Neural progenitor cell (in vitro differentiated cells): ENCODE data around the gene TLR9. TPM values are rescaled to one million over a fixed set of nuclear protein-coding genes. Genes with fewer than 3 reads are reported as not detected.

Experiments
- DNase-seq: peaks from one replicate; pipeline ENCODE4 v3.0.0-alpha.2; 2016; ENCODE audit warnings: low spot score
- H2AFZ ChIP-seq: fragments of 200-600 bp; sonication (generic); replicated peaks from 2 replicates; pipeline ENCODE4 v1.6.1; 2016; ENCODE audit warnings: antibody characterized with exemption
- H3F3A ChIP-seq: fragments of 200-600 bp; sonication (generic); 2 replicates; pipeline ENCODE4 v1.6.1; 2016; ENCODE audit warnings: antibody characterized with exemption, low read depth
- H3K27ac ChIP-seq: fragments of 200-600 bp; sonication (generic); 2 replicates; pipeline ENCODE4 v1.5.1; 2016; ENCODE audit warnings: mild to moderate bottlenecking
- H3K27me3 ChIP-seq: fragments of 200-600 bp; sonication (generic); 2 replicates; pipeline ENCODE4 v1.6.1; 2016; ENCODE audit warnings: mild to moderate bottlenecking, moderate library complexity
- H3K36me3 ChIP-seq: fragments of 200-600 bp; sonication (generic); 2 replicates; pipeline ENCODE4 v1.5.1; 2016
- H3K4me1 ChIP-seq: fragments of 200-600 bp; sonication (generic); 2 replicates; pipeline ENCODE4 v1.6.1; 2016; ENCODE audit warnings: mixed run types
- H3K4me2 ChIP-seq: fragments of 200-600 bp; sonication (generic); 2 replicates; pipeline ENCODE4 v1.6.1; 2016
- H3K4me3 ChIP-seq: fragments of 200-600 bp; sonication (generic); 2 replicates; pipeline ENCODE4 v1.5.1; 2016
- H3K79me2 ChIP-seq: fragments of 200-600 bp; sonication (generic); 2 replicates; pipeline ENCODE4 v1.6.1; 2016; ENCODE audit warnings: low read depth
- H3K9ac ChIP-seq: fragments of 200-600 bp; sonication (generic); 2 replicates; pipeline ENCODE4 v1.6.1; 2016
- H3K9me3 ChIP-seq: fragments of 200-600 bp; sonication (generic); 2 replicates; pipeline ENCODE4 v1.5.1; 2016; ENCODE audit warnings: low read depth
- H4K20me1 ChIP-seq: fragments of 200-600 bp; sonication (generic); 2 replicates; pipeline ENCODE4 v1.6.1; 2016; ENCODE audit warnings: low read depth
- H3K27ac Mint-ChIP-seq: 3 replicates; pipeline ENCODE4 v1.8.0; 2021; ENCODE audit warnings: mixed read lengths
- H3K27me3 Mint-ChIP-seq: 2 replicates; pipeline ENCODE4 v1.8.0; 2022; ENCODE audit warnings: low read depth, mild to moderate bottlenecking, inconsistent platforms, moderate library complexity, mixed read lengths; ENCODE audit not compliant: insufficient read depth
- H3K36me3 Mint-ChIP-seq: 3 replicates; pipeline ENCODE4 v1.8.0; 2021; ENCODE audit warnings: mixed read lengths
- H3K4me1 Mint-ChIP-seq: 3 replicates; pipeline ENCODE4 v1.8.0; 2021; ENCODE audit warnings: mixed read lengths
- H3K4me3 Mint-ChIP-seq: 3 replicates; pipeline ENCODE4 v1.8.0; 2021; ENCODE audit warnings: mild to moderate bottlenecking, moderate library complexity, mixed read lengths
- H3K9me3 Mint-ChIP-seq: 3 replicates; pipeline ENCODE4 v1.8.0; 2020; ENCODE audit warnings: mixed read lengths
- EZH2 ChIP-seq: fragments of 200-600 bp; sonication (generic); IDR thresholded peaks from 2 replicates; pipeline ENCODE4 v1.6.1; 2017; ENCODE audit warnings: antibody characterized with exemption, mild to moderate bottlenecking, moderate library complexity
- EZH2phosphoT487 ChIP-seq: fragments of 200-600 bp; sonication (generic); IDR thresholded peaks from 2 replicates; pipeline ENCODE4 v1.6.1; 2017; ENCODE audit warnings: antibody characterized with exemption
- total RNA-seq: library from RNA; depleted of rRNA; stranded (reverse); fragments of >200 nt; gene quantifications from 2 replicates; pipeline ENCODE4 v1.2.3, GENCODE V29; 2015; ENCODE audit warnings: low replicate concordance
- TF ChIP-seq, protein P1 (sequence below): fragments of 200-600 bp; sonication (generic); IDR thresholded peaks from 2 replicates; pipeline ENCODE4 v1.5.1; 2017; ENCODE audit warnings: antibody characterized with exemption, mild to moderate bottlenecking

Gene TLR9
- total RNA-seq, 1 donor from 2014 or later, result not detected

DNA sequence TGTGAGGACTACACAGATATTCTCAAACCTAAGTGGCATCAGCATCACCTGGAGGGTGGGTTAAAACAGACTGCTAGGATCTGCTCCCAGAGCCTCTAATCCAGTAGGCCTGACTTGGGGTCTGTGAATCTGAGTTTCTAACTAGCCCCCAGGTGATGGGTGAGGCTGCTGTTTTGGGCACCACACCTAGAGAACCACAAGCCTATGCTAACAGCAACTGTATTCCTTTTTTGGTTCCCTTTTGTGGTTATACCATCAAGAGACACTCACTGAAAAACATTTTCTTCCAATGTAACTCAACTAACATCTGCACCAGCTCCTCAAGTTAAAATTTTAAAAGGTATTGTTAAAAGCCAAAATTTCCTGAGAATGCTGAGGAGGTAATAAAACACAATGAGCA is 37.0 kb upstream of the TLR9 start:
- peaks cover 28% of the 10 kb centered on the region for H3K36me3 ChIP-seq
- H3K27me3 ChIP-seq, result no peaks in the 10 kb centered on the region
- Mint-ChIP-seq H3K4me3 (no peak overlapping the region), H3K27me3 (no peaks in the 10 kb centered on the region), H3K36me3 (peaks cover 45% of the 10 kb centered on the region), H3K27ac (no peak overlapping the region), H3K9me3 (no peaks in the 10 kb centered on the region), H3K4me1 (no peaks in the 10 kb centered on the region)
- no peaks in the 10 kb centered on the region for H3K9me3 ChIP-seq
- no peak overlapping the region for H3K9ac ChIP-seq
- no peak overlapping the region for H2AFZ ChIP-seq
- H3F3A ChIP-seq, result peaks cover 3% of the 10 kb centered on the region
- peaks cover 22% of the 10 kb centered on the region for H3K79me2 ChIP-seq
- TF ChIP-seq EZH2phosphoT487 (no peak), EZH2 (no peak)
- TF ChIP-seq, protein P1, sequence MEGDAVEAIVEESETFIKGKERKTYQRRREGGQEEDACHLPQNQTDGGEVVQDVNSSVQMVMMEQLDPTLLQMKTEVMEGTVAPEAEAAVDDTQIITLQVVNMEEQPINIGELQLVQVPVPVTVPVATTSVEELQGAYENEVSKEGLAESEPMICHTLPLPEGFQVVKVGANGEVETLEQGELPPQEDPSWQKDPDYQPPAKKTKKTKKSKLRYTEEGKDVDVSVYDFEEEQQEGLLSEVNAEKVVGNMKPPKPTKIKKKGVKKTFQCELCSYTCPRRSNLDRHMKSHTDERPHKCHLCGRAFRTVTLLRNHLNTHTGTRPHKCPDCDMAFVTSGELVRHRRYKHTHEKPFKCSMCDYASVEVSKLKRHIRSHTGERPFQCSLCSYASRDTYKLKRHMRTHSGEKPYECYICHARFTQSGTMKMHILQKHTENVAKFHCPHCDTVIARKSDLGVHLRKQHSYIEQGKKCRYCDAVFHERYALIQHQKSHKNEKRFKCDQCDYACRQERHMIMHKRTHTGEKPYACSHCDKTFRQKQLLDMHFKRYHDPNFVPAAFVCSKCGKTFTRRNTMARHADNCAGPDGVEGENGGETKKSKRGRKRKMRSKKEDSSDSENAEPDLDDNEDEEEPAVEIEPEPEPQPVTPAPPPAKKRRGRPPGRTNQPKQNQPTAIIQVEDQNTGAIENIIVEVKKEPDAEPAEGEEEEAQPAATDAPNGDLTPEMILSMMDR, result no peak
- H3K4me1 ChIP-seq, result no peaks in the 10 kb centered on the region
- peaks cover 34% of the 10 kb centered on the region for H4K20me1 ChIP-seq
- no peak for DNase-seq
- no peak overlapping the region for H3K4me2 ChIP-seq
- no peak overlapping the region for H3K27ac ChIP-seq
- H3K4me3 ChIP-seq, result no peak overlapping the region

DNA sequence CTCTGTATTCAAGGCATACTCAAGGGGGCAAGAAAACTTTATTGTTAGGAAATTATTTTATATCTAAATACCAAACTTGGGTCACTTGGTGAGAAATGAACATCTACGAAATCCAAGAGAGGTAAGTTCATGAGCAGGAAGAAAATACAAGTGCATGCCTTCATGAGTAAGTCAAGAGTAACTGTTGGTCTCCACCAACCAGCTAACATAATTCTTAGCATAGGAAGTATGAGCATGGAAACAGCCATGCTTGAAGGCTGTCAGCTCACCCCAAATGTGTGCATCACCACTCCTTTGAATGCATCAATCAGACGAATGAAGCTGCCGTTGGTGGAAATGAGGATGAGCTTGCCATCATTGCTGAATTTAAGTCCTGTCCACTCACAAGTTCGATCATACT is 34.0 kb upstream of the TLR9 start:
- Histone ChIP-seq H3K36me3 (peaks cover 12% of the 10 kb centered on the region), H3K9me3 (no peaks in the 10 kb centered on the region), H3K27ac (no peak overlapping the region), H4K20me1 (peaks cover 28% of the 10 kb centered on the region), H3K4me2 (no peak overlapping the region), H3K79me2 (peaks cover 13% of the 10 kb centered on the region), H3K4me3 (no peak overlapping the region), H3K4me1 (no peaks in the 10 kb centered on the region), H3K9ac (no peak overlapping the region), H3F3A (no peaks in the 10 kb centered on the region), H2AFZ (no peak overlapping the region), H3K27me3 (no peaks in the 10 kb centered on the region)
- TF ChIP-seq, protein P1, result no peak
- TF ChIP-seq EZH2, result no peak
- no peak for TF ChIP-seq EZH2phosphoT487
- Mint-ChIP-seq H3K27me3 (peaks cover 2% of the 10 kb centered on the region), H3K4me3 (no peak overlapping the region), H3K27ac (no peak overlapping the region), H3K9me3 (no peaks in the 10 kb centered on the region), H3K4me1 (no peaks in the 10 kb centered on the region), H3K36me3 (peaks cover 55% of the 10 kb centered on the region)
- DNase-seq, result no peak

DNA sequence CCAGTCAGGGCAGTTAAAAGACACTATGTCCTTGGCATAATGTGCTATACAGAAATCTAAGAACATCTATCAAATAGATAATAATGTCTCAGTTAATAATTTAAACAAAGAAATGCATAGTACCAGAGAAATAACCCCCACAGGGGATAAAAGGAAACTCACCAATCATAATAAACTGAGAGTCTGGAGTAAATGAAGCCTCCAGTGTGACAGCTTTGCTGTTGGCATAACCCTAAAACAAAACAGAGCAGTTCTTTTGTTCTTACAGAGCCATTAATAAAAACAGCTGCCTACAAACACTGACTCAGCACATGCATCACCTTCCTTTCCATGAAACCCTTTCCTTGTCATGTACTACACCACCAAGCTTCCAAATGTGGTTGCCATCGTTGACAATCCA is 33.6 kb upstream of the TLR9 start:
- Mint-ChIP-seq H3K4me3 (no peak overlapping the region), H3K27me3 (peaks cover 2% of the 10 kb centered on the region), H3K36me3 (peaks cover 53% of the 10 kb centered on the region), H3K9me3 (no peaks in the 10 kb centered on the region), H3K4me1 (no peaks in the 10 kb centered on the region), H3K27ac (no peak overlapping the region)
- H3K27me3 ChIP-seq, result no peaks in the 10 kb centered on the region
- H2AFZ ChIP-seq, result no peak overlapping the region
- no peak for TF ChIP-seq EZH2
- TF ChIP-seq EZH2phosphoT487, result no peak
- TF ChIP-seq, protein P1, result no peak
- H3K4me3 ChIP-seq, result no peak overlapping the region
- H3K36me3 ChIP-seq, result peaks cover 12% of the 10 kb centered on the region
- peaks cover 13% of the 10 kb centered on the region for H3K79me2 ChIP-seq
- peaks cover 24% of the 10 kb centered on the region for H4K20me1 ChIP-seq
- H3F3A ChIP-seq, result no peaks in the 10 kb centered on the region
- H3K4me1 ChIP-seq, result no peaks in the 10 kb centered on the region
- DNase-seq, result no peak
- H3K9ac ChIP-seq, result no peak overlapping the region
- no peak overlapping the region for H3K27ac ChIP-seq
- no peak overlapping the region for H3K4me2 ChIP-seq
- no peaks in the 10 kb centered on the region for H3K9me3 ChIP-seq
